Hepatocyte (in vitro differentiated cells): ENCODE results near the gene GOLGA8J. TPM values are rescaled to one million over a fixed set of nuclear protein-coding genes. Genes with fewer than 3 reads are reported as not detected.
"Not testable (repeated sequence)": the region's sequence is repeated elsewhere in the genome, so short reads cannot be mapped to it uniquely, and the experiment has no call there.

Experiments
- DNase-seq: peaks from one replicate; pipeline ENCODE4 v3.0.0-alpha.2; 2016; ENCODE audit warnings: low spot score
- H2AFZ ChIP-seq: fragments of 200-600 bp; sonication (generic); 2 replicates; pipeline ENCODE4 v1.6.0; 2016; ENCODE audit warnings: antibody characterized with exemption, mild to moderate bottlenecking
- H3K27ac ChIP-seq: fragments of 200-600 bp; sonication (generic); 2 replicates; pipeline ENCODE4 v1.5.1; 2016; ENCODE audit warnings: mild to moderate bottlenecking
- H3K27me3 ChIP-seq: fragments of 200-600 bp; sonication (generic); 2 replicates; pipeline ENCODE4 v1.6.1; 2016
- H3K36me3 ChIP-seq: fragments of 200-600 bp; sonication (generic); replicated peaks from 2 replicates; pipeline ENCODE4 v1.5.1; 2016; ENCODE audit warnings: low read depth; ENCODE audit not compliant: insufficient read depth
- H3K4me1 ChIP-seq: fragments of 200-600 bp; sonication (generic); 2 replicates; pipeline ENCODE4 v1.5.1; 2016; ENCODE audit warnings: mild to moderate bottlenecking, moderate library complexity; ENCODE audit not compliant: insufficient read depth
- H3K4me2 ChIP-seq: fragments of 200-600 bp; sonication (generic); 2 replicates; pipeline ENCODE4 v1.6.0; 2016
- H3K4me3 ChIP-seq: fragments of 200-600 bp; sonication (generic); 2 replicates; pipeline ENCODE4 v1.5.1; 2016; ENCODE audit warnings: mild to moderate bottlenecking
- H3K79me2 ChIP-seq: fragments of 200-600 bp; sonication (generic); 2 replicates; pipeline ENCODE4 v1.6.0; 2017; ENCODE audit warnings: mild to moderate bottlenecking
- H3K9me2 ChIP-seq: fragments of 200-600 bp; sonication (generic); replicated peaks from 2 replicates; pipeline ENCODE4 v1.6.0; 2017; ENCODE audit warnings: mild to moderate bottlenecking; ENCODE audit not compliant: insufficient read depth
- H3K9me3 ChIP-seq: fragments of 200-600 bp; sonication (generic); 2 replicates; pipeline ENCODE4 v1.5.1; 2016; ENCODE audit warnings: low read depth, mild to moderate bottlenecking
- H4K20me1 ChIP-seq: fragments of 200-600 bp; sonication (generic); 2 replicates; pipeline ENCODE4 v1.6.0; 2016; ENCODE audit warnings: mild to moderate bottlenecking; ENCODE audit not compliant: insufficient read depth, poor library complexity, severe bottlenecking
- EZH2 ChIP-seq: fragments of 200-600 bp; sonication (generic); IDR thresholded peaks from 2 replicates; pipeline ENCODE4 v1.6.1; 2016; ENCODE audit warnings: antibody characterized with exemption, mild to moderate bottlenecking, borderline replicate concordance
- EZH2phosphoT487 ChIP-seq: fragments of 200-600 bp; sonication (generic); IDR thresholded peaks from one replicate; pipeline ENCODE4 v1.6.1; 2018; ENCODE audit warnings: antibody characterized with exemption, mild to moderate bottlenecking, low read depth, moderate library complexity; ENCODE audit not compliant: unreplicated experiment, severe bottlenecking
- WGBS: methylation state at CpG from one replicate; pipeline ENCODE4 v1.1.6; 2016; ENCODE audit warnings: low lambda C conversion rate; ENCODE audit errors: missing lambda C conversion rate; 5-methylcytosine and 5-hydroxymethylcytosine counted together
- polyA plus RNA-seq: library from polyadenylated mRNA; unstranded; fragments of >200 nt; fragmentation: Nextera tagmentation; extraction: Ambion mirVana; gene quantifications from 2 replicates; pipeline ENCODE4 v1.2.1, GENCODE V29; 2016
- total RNA-seq: library from RNA; depleted of rRNA; stranded (reverse); fragments of >200 nt; gene quantifications from 2 replicates; pipeline ENCODE4 v1.2.3, GENCODE V29; 2014
- TF ChIP-seq, protein P1 (sequence below): fragments of 200-600 bp; sonication (generic); IDR thresholded peaks from 2 replicates; pipeline ENCODE4 v1.5.1; 2016; ENCODE audit warnings: antibody characterized with exemption, mild to moderate bottlenecking; ENCODE audit not compliant: poor library complexity

Gene GOLGA8J, protein sequence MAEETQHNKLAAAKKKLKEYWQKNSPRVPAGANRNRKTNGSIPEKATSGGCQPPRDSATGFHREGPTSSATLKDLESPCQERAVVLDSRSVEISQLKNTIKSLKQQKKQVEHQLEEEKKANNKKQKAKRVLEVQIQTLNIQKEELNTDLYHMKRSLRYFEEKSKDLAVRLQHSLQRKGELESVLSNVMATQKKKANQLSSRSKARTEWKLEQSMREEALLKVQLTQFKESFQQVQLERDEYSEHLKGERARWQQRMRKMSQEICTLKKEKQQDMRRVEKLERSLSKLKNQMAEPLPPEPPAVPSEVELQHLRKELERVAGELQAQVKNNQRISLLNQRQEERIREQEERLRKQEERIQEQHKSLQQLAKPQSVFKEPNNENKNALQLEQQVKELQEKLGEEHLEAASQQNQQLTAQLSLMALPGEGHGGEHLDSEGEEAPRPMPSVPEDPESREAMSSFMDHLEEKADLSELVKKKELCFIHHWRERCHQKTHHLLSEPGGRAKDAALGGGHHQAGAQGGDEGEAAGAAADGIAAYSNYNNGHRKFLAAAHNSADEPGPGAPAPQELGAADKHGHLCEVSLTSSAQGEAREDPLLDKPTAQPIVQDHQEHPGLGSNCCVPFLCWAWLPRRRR
- total RNA-seq (0.13 TPM in 1 of 2 replicates, not detected in the other), polyA plus RNA-seq (not detected in 2 replicates)

- not testable (repeated sequence) for H3K4me2 ChIP-seq, H3K4me1 ChIP-seq, H3K27ac ChIP-seq, H3K27me3 ChIP-seq, DNase-seq, H3K4me3 ChIP-seq, H3K9me3 ChIP-seq, H4K20me1 ChIP-seq, H3K9me2 ChIP-seq, H2AFZ ChIP-seq, H3K36me3 ChIP-seq, H3K79me2 ChIP-seq
- WGBS: no CpG with 5 or more reads among the region's 7 CpGs
Measured at GRCh38 chr15:30082655-30083054, at the start of gene GOLGA8J. TSS of gene GOLGA8J (plus strand) at chr15:30082955. CDS start at chr15:30083053, 98 bp downstream.

GRCh38 chr15:30033211-30033610, 49.5 kb upstream of the GOLGA8J start:
- no peak for DNase-seq
- no peaks in the 10 kb centered on the region for H3K36me3 ChIP-seq
- H3K79me2 ChIP-seq: no peaks in the 10 kb centered on the region
- peaks cover 7% of the 10 kb centered on the region for H3K9me3 ChIP-seq
- WGBS: 89% methylated on average over 3 of the region's 3 CpGs
- no peaks in the 10 kb centered on the region for H3K4me1 ChIP-seq
- no peak overlapping the region for H3K27ac ChIP-seq
- no peak overlapping the region for H2AFZ ChIP-seq
- H3K9me2 ChIP-seq: no peaks in the 10 kb centered on the region
- no peaks in the 10 kb centered on the region for H4K20me1 ChIP-seq
- H3K27me3 ChIP-seq: no peaks in the 10 kb centered on the region
- no peak overlapping the region for H3K4me3 ChIP-seq
- no peak overlapping the region for H3K4me2 ChIP-seq
- TF ChIP-seq, protein P1, sequence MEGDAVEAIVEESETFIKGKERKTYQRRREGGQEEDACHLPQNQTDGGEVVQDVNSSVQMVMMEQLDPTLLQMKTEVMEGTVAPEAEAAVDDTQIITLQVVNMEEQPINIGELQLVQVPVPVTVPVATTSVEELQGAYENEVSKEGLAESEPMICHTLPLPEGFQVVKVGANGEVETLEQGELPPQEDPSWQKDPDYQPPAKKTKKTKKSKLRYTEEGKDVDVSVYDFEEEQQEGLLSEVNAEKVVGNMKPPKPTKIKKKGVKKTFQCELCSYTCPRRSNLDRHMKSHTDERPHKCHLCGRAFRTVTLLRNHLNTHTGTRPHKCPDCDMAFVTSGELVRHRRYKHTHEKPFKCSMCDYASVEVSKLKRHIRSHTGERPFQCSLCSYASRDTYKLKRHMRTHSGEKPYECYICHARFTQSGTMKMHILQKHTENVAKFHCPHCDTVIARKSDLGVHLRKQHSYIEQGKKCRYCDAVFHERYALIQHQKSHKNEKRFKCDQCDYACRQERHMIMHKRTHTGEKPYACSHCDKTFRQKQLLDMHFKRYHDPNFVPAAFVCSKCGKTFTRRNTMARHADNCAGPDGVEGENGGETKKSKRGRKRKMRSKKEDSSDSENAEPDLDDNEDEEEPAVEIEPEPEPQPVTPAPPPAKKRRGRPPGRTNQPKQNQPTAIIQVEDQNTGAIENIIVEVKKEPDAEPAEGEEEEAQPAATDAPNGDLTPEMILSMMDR: no peak
- TF ChIP-seq EZH2: no peak
- no peak for TF ChIP-seq EZH2phosphoT487

DNA sequence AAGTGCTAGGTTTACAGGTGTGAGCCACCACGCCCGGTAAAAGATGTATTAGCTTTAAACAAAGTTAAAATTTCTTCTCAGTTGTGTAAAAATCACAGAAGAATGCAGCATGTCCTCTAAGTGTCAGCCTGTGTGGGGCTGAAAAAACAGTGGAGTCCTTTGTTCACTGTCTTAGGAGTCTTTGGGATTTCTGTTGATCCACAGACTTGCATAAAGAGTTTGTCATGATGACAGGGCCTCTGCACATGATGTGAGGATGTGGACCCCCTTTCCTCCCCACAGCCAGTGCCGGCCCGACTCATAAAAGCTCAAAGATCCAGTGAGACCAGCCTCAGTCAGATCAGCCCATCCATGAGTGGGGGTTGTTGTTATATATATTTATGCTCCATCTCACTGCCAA, 49.0 kb upstream of the GOLGA8J start:
- no peaks in the 10 kb centered on the region for H4K20me1 ChIP-seq
- no peak overlapping the region for H3K4me3 ChIP-seq
- H3K36me3 ChIP-seq: no peaks in the 10 kb centered on the region
- H3K4me2 ChIP-seq: no peak overlapping the region
- no peak for DNase-seq
- H3K79me2 ChIP-seq: no peaks in the 10 kb centered on the region
- H3K9me2 ChIP-seq: no peaks in the 10 kb centered on the region
- no peaks in the 10 kb centered on the region for H3K4me1 ChIP-seq
- 89% methylated on average over 4 of the region's 4 CpGs for WGBS
- no peaks in the 10 kb centered on the region for H3K27me3 ChIP-seq
- no peak overlapping the region for H3K27ac ChIP-seq
- H3K9me3 ChIP-seq: peaks cover 7% of the 10 kb centered on the region
- TF ChIP-seq EZH2: no peak
- TF ChIP-seq, protein P1: no peak
- TF ChIP-seq EZH2phosphoT487: no peak
- no peak overlapping the region for H2AFZ ChIP-seq

GRCh38 chr15:30036036-30036703, 46.6 kb upstream of the GOLGA8J start:
- Histone ChIP-seq H3K4me1 (no peaks in the 10 kb centered on the region), H4K20me1 (no peaks in the 10 kb centered on the region), H3K27me3 (no peaks in the 10 kb centered on the region), H3K27ac (no peak overlapping the region), H3K4me2 (no peak overlapping the region), H3K79me2 (no peaks in the 10 kb centered on the region), H3K9me3 (no peaks in the 10 kb centered on the region), H2AFZ (no peak overlapping the region), H3K36me3 (no peaks in the 10 kb centered on the region), H3K9me2 (no peaks in the 10 kb centered on the region), H3K4me3 (no peak overlapping the region)
- 80% methylated on average over 6 of the region's 6 CpGs for WGBS
- TF ChIP-seq EZH2: no peak
- no peak for TF ChIP-seq EZH2phosphoT487
- no peak for DNase-seq
